ENCODE results near the gene LRRC18. TPM values are rescaled to one million over a fixed set of nuclear protein-coding genes. Genes with fewer than 3 reads are reported as not detected.

LRRC18 gene
- total RNA-seq, 2 donors from 2014 or later = not detected

GRCh38 chr10:48932831-48933664 lies 6.6 kb downstream of the LRRC18 start:
- Histone ChIP-seq H3K27ac (no peak overlapping the region), H3K27me3 (no peaks in the 10 kb centered on the region), H3K4me3 (no peak overlapping the region), H3K9me3 (no peaks in the 10 kb centered on the region), H3K4me1 (no peaks in the 10 kb centered on the region), H3K36me3 (replicated peaks in 1 of 2; ENCODE audit: insufficient read depth in 1 of 2, low read depth in 2 of 2) (no peaks in the 10 kb centered on the region)
- no peak for ATAC-seq
- TF ChIP-seq POLR2A (IDR thresholded peaks at IDR 0.05) (no peak), CTCF (IDR thresholded peaks at IDR 0.05) (no peak)
- intact Hi-C loops (cut with DNase I) = no loop called here
- 79 to 84% methylated on average over 7 of the region's 7 CpGs for WGBS, 2 donors
- no peak for DNase-seq

GRCh38 chr10:48931188-48931587 lies 8.5 kb downstream of the LRRC18 start:
- WGBS, 2 donors = 36 to 44% methylated on average over 4 of the region's 4 CpGs
- H3K27me3 ChIP-seq = no peaks in the 10 kb centered on the region
- ATAC-seq = no peak
- H3K4me3 ChIP-seq = no peak overlapping the region
- no peak overlapping the region for H3K27ac ChIP-seq
- no peaks in the 10 kb centered on the region for H3K9me3 ChIP-seq
- no peaks in the 10 kb centered on the region for H3K4me1 ChIP-seq
- no peak for DNase-seq
- no peak for TF ChIP-seq POLR2A (IDR thresholded peaks at IDR 0.05)
- intact Hi-C loops (cut with DNase I) = no loop called here
- no peaks in the 10 kb centered on the region for H3K36me3 ChIP-seq (replicated peaks in 1 of 2; ENCODE audit: insufficient read depth in 1 of 2, low read depth in 2 of 2)

- DNase-seq (no peak), ATAC-seq (no peak)
- WGBS, 2 donors = 63 to 65% methylated on average over 5 of the region's 5 CpGs
- Histone ChIP-seq H3K4me3 (no peak overlapping the region), H3K9me3 (no peaks in the 10 kb centered on the region), H3K27ac (no peak overlapping the region), H3K27me3 (no peaks in the 10 kb centered on the region), H3K4me1 (no peaks in the 10 kb centered on the region), H3K36me3 (replicated peaks in 1 of 2; ENCODE audit: insufficient read depth in 1 of 2, low read depth in 2 of 2) (no peaks in the 10 kb centered on the region)
- TF ChIP-seq CTCF (IDR thresholded peaks at IDR 0.05) (no peak), POLR2A (IDR thresholded peaks at IDR 0.05) (no peak)
- intact Hi-C loops (cut with DNase I) = no loop called here
Measured at GRCh38 chr10:48929413-48929990, 10.1 kb downstream of the LRRC18 start.

GRCh38 chr10:48926764-48927540 lies 12.7 kb downstream of the LRRC18 start:
- H3K36me3 ChIP-seq (replicated peaks in 1 of 2; ENCODE audit: insufficient read depth in 1 of 2, low read depth in 2 of 2) = no peaks in the 10 kb centered on the region
- intact Hi-C loops (cut with DNase I) = no loop called here
- no peaks in the 10 kb centered on the region for H3K27me3 ChIP-seq
- no peaks in the 10 kb centered on the region for H3K9me3 ChIP-seq
- WGBS, 2 donors = 69 to 73% methylated on average over 13 of the region's 13 CpGs
- ATAC-seq = no peak
- no peaks in the 10 kb centered on the region for H3K4me1 ChIP-seq
- no peak for DNase-seq
- no peak overlapping the region for H3K4me3 ChIP-seq
- TF ChIP-seq CTCF (IDR thresholded peaks at IDR 0.05) = no peak
- TF ChIP-seq POLR2A (IDR thresholded peaks at IDR 0.05) = no peak
- H3K27ac ChIP-seq = no peak overlapping the region

GRCh38 chr10:48926255-48926654 lies 13.4 kb downstream of the LRRC18 start:
- intact Hi-C loops (cut with DNase I) = no loop called here
- no peak for ATAC-seq
- Histone ChIP-seq H3K27ac (no peak overlapping the region), H3K4me3 (no peak overlapping the region), H3K9me3 (no peaks in the 10 kb centered on the region), H3K36me3 (replicated peaks in 1 of 2; ENCODE audit: insufficient read depth in 1 of 2, low read depth in 2 of 2) (no peaks in the 10 kb centered on the region), H3K27me3 (no peaks in the 10 kb centered on the region), H3K4me1 (no peaks in the 10 kb centered on the region)
- no peak for TF ChIP-seq POLR2A (IDR thresholded peaks at IDR 0.05)
- no peak for TF ChIP-seq CTCF (IDR thresholded peaks at IDR 0.05)
- no peak for DNase-seq
- 77 to 82% methylated on average over 1 of the region's 1 CpG for WGBS, 2 donors
